ENCODE data around the gene CIBAR2.

DNA sequence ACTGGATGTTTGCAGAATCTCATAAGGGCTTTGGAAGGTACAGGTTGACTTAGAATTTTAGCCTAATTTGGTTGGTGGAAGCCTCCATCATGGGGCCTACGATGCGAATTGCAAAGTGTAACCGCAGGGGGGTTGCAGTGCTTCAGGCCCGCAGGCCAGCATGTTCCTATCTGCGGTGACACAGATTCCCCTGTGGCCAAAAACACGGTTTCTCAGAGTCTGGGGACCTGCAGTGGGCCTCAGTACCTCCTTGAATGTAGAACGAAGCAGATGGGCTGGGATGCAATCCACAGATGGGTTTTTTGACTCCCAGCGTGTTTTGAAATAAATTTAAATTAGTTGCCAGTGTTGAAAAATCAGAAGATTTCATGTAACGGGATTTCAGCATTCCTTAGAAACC lies 49.9 kb downstream of the CIBAR2 start:
- TF ChIP-seq POLR2A (IDR thresholded peaks at IDR 0.05; ENCODE audit: low read length) = no peak
- TF ChIP-seq GATA1 (IDR thresholded peaks at IDR 0.05; ENCODE audit: low read depth, low read length) = no peak

All from erythroblast (primary cell).